22Rv1 (cell line): Measurements from ENCODE around the gene PDILT.
"Not testable (repeated sequence)": the region's sequence is repeated elsewhere in the genome, so short reads cannot be mapped to it uniquely, and the experiment has no call there.

Experiments
- ZFX ChIP-seq: fragments of 450-650 bp; IDR thresholded peaks from 2 replicates; pipeline ENCODE4 v1.6.1; 2017; ENCODE audit warnings: antibody characterized with exemption, borderline replicate concordance
- TF ChIP-seq, protein P1 (sequence below): fragments of 450-650 bp; IDR thresholded peaks from 2 replicates; pipeline ENCODE4 v1.5.1; 2017; ENCODE audit warnings: mild to moderate bottlenecking

- TF ChIP-seq, protein P1, sequence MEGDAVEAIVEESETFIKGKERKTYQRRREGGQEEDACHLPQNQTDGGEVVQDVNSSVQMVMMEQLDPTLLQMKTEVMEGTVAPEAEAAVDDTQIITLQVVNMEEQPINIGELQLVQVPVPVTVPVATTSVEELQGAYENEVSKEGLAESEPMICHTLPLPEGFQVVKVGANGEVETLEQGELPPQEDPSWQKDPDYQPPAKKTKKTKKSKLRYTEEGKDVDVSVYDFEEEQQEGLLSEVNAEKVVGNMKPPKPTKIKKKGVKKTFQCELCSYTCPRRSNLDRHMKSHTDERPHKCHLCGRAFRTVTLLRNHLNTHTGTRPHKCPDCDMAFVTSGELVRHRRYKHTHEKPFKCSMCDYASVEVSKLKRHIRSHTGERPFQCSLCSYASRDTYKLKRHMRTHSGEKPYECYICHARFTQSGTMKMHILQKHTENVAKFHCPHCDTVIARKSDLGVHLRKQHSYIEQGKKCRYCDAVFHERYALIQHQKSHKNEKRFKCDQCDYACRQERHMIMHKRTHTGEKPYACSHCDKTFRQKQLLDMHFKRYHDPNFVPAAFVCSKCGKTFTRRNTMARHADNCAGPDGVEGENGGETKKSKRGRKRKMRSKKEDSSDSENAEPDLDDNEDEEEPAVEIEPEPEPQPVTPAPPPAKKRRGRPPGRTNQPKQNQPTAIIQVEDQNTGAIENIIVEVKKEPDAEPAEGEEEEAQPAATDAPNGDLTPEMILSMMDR, result not testable (repeated sequence)
- not testable (repeated sequence) for TF ChIP-seq ZFX
Observed at GRCh38 chr16:20421748-20422147, 17.2 kb upstream of the PDILT start.
